ENCODE results near the gene GARNL3. TPM values are rescaled to one million over a fixed set of nuclear protein-coding genes. Genes with fewer than 3 reads are reported as not detected.

GARNL3 gene
- total and polyA plus RNA-seq, 2 donors (not counting 3 experiments of a cell fraction or from before 2014, with no cell fraction given), result 1.4 to 8.3 TPM

DNA sequence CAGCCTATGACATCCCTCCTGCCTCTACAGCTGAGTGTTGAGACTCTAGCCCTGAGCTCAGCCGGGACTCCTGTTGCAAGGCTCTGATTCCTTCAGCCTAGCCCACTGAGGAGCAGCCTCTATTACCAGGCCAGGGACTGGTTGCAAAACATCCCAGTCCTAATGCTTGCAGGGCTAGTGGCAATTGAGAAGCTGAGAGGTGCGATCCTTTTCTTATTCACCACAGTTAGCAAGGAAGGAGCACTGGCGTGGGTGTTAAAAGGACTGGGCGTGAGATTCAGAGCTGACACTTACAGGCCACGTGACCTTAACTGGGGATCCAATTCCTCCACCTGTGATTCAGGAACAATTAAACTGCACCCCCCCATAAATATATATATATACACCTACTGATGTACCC, 58.8 kb downstream of the GARNL3 start:
- FAIRE-seq, result no peak
- BruUV-seq (replicated peaks), result no TSS peak
- Histone ChIP-seq H3K9ac (replicated peaks; ENCODE audit: extremely low read depth, insufficient read depth, low read length) (no peak overlapping the region), H3K27ac (ENCODE audit: insufficient read depth, low read depth, low read length) (no peak overlapping the region), H3K4me2 (ENCODE audit: insufficient read depth, low read length) (no peak overlapping the region), H3K36me3 (ENCODE audit: control insufficient read depth in 2 of 2, extremely low read depth in 1 of 2, insufficient read depth in 2 of 2, low read length in 2 of 2) (no peaks in the 10 kb centered on the region), H2AFZ (ENCODE audit: low read depth, low read length) (no peak overlapping the region), H3K9me3 (replicated peaks; ENCODE audit: control insufficient read depth, insufficient read depth, low read length) (no peaks in the 10 kb centered on the region), H3K79me2 (ENCODE audit: control insufficient read depth, insufficient read depth, low read length) (no peaks in the 10 kb centered on the region), H3K4me1 (ENCODE audit: control insufficient read depth, extremely low read depth, insufficient read depth, low read length) (peaks cover 3% of the 10 kb centered on the region), H3K4me3 (replicated peaks in 1 of 3; ENCODE audit: insufficient read depth in 1 of 3, low read depth in 1 of 3, low read length in 3 of 3) (no peak overlapping the region), H4K20me1 (replicated peaks; ENCODE audit: control insufficient read depth, extremely low read depth, insufficient read depth, low read length) (no peaks in the 10 kb centered on the region), H3K27me3 (ENCODE audit: control insufficient read depth in 2 of 2, insufficient read depth in 2 of 2, low read length in 2 of 2) (no peaks in the 10 kb centered on the region), H3K9me1 (replicated peaks; ENCODE audit: control insufficient read depth, extremely low read depth, insufficient read depth, low read length) (no peaks in the 10 kb centered on the region)
- intact Hi-C loops (cut with micrococcal nuclease) (no loop called here), dilution Hi-C loops (cut with MboI; ENCODE audit: extremely low pct_ligation_motif_present, low sequenced_read_pairs) (no loop called here)
- no peak for DNase-seq (ENCODE audit: low read depth, low spot score)
- no peak for TF ChIP-seq EZH2 (IDR thresholded peaks at IDR 0.05; ENCODE audit: borderline replicate concordance, low read depth, low read length, severe bottlenecking)
- no peak for TF ChIP-seq GATA2 (IDR thresholded peaks at IDR 0.05; ENCODE audit: insufficient read depth, insufficient read length, low read depth, low read length)
- ChIA-PET CTCF (interaction anchor here (0.7 to 1.9 kb wide), 4 partner anchors 12 to 32 kb away, joined by 3 to 4 read pairs (median 4); no protein-coding TSS in a partner anchor), POLR2A (no interaction called here)

DNA sequence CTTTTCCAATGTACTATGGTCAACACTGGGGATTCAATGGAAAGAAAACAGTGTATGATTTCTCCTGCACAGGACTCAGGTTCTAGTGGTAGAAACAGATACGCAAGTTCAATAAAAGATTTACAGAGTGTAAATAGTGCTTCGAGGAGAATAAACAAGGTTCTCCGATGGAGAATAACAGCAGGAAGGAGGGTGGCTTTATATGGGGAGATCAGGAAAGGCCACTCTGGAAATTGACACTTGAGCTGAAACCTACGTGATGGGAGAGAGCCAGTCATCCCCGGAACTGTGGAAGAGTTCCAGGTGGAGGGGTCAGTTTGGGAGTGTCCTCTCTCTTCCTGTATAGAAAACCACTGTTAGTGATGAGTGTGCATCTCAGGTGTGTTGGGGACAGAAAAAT, 65.9 kb downstream of the GARNL3 start:
- ChIA-PET CTCF (interaction anchor here (1.0 kb wide), 1 partner anchor 22 kb away, joined by 3 read pairs; no protein-coding TSS in a partner anchor), POLR2A (no interaction called here)
- no peaks in the 10 kb centered on the region for H3K9me1 ChIP-seq (replicated peaks; ENCODE audit: control insufficient read depth, extremely low read depth, insufficient read depth, low read length)
- peaks cover under 1% of the 10 kb centered on the region for H3K4me1 ChIP-seq (ENCODE audit: control insufficient read depth, extremely low read depth, insufficient read depth, low read length)
- no peaks in the 10 kb centered on the region for H3K79me2 ChIP-seq (ENCODE audit: control insufficient read depth, insufficient read depth, low read length)
- BruUV-seq (replicated peaks), result no TSS peak
- TF ChIP-seq EZH2 (IDR thresholded peaks at IDR 0.05; ENCODE audit: borderline replicate concordance, low read depth, low read length, severe bottlenecking) (no peak), GATA2 (IDR thresholded peaks at IDR 0.05; ENCODE audit: insufficient read depth, insufficient read length, low read depth, low read length) (no peak), JUN (IDR thresholded peaks at IDR 0.05; ENCODE audit: borderline replicate concordance, insufficient read depth, insufficient read length, low read depth) (no peak), POLR2AphosphoS5 (IDR thresholded peaks at IDR 0.05; ENCODE audit: insufficient read depth, low read depth, low read length) (no peak), FOS (IDR thresholded peaks at IDR 0.05; ENCODE audit: borderline replicate concordance, insufficient read depth, low read length) (no peak), POLR2A (IDR thresholded peaks at IDR 0.05; ENCODE audit: low read depth, low read length) (no peak), MYC (IDR thresholded peaks at IDR 0.05; ENCODE audit: low read depth, low read length) (no peak)
- TF ChIP-seq, protein P1, sequence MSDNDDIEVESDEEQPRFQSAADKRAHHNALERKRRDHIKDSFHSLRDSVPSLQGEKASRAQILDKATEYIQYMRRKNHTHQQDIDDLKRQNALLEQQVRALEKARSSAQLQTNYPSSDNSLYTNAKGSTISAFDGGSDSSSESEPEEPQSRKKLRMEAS (IDR thresholded peaks at IDR 0.05; ENCODE audit: insufficient read depth, insufficient read length), result no peak
- TF ChIP-seq, protein P2, sequence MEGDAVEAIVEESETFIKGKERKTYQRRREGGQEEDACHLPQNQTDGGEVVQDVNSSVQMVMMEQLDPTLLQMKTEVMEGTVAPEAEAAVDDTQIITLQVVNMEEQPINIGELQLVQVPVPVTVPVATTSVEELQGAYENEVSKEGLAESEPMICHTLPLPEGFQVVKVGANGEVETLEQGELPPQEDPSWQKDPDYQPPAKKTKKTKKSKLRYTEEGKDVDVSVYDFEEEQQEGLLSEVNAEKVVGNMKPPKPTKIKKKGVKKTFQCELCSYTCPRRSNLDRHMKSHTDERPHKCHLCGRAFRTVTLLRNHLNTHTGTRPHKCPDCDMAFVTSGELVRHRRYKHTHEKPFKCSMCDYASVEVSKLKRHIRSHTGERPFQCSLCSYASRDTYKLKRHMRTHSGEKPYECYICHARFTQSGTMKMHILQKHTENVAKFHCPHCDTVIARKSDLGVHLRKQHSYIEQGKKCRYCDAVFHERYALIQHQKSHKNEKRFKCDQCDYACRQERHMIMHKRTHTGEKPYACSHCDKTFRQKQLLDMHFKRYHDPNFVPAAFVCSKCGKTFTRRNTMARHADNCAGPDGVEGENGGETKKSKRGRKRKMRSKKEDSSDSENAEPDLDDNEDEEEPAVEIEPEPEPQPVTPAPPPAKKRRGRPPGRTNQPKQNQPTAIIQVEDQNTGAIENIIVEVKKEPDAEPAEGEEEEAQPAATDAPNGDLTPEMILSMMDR (IDR thresholded peaks at IDR 0.05; ENCODE audit: extremely low read depth in 1 of 2, insufficient read depth in 1 of 2, low read depth in 1 of 2, low read length in 2 of 2), result no peak
- no peaks in the 10 kb centered on the region for H3K36me3 ChIP-seq (ENCODE audit: control insufficient read depth in 2 of 2, extremely low read depth in 1 of 2, insufficient read depth in 2 of 2, low read length in 2 of 2)
- no peak overlapping the region for H3K4me2 ChIP-seq (ENCODE audit: insufficient read depth, low read length)
- intact Hi-C loops (cut with micrococcal nuclease) (no loop called here), dilution Hi-C loops (cut with MboI; ENCODE audit: extremely low pct_ligation_motif_present, low sequenced_read_pairs) (no loop called here)
- H3K27ac ChIP-seq (ENCODE audit: insufficient read depth, low read depth, low read length), result no peak overlapping the region
- H4K20me1 ChIP-seq (replicated peaks; ENCODE audit: control insufficient read depth, extremely low read depth, insufficient read depth, low read length), result no peaks in the 10 kb centered on the region
- no peaks in the 10 kb centered on the region for H3K27me3 ChIP-seq (ENCODE audit: control insufficient read depth in 2 of 2, insufficient read depth in 2 of 2, low read length in 2 of 2)
- no peaks in the 10 kb centered on the region for H3K9me3 ChIP-seq (replicated peaks; ENCODE audit: control insufficient read depth, insufficient read depth, low read length)
- FAIRE-seq (no peak), DNase-seq (ENCODE audit: low read depth, low spot score) (no peak)
- H3K4me3 ChIP-seq (replicated peaks in 1 of 3; ENCODE audit: insufficient read depth in 1 of 3, low read depth in 1 of 3, low read length in 3 of 3), result no peak overlapping the region
- no peak overlapping the region for H2AFZ ChIP-seq (ENCODE audit: low read depth, low read length)
- no peak overlapping the region for H3K9ac ChIP-seq (replicated peaks; ENCODE audit: extremely low read depth, insufficient read depth, low read length)
